ENCODE measurements around the gene PWP2.
"Not testable (repeated sequence)": the region's sequence is repeated elsewhere in the genome, so short reads cannot be mapped to it uniquely, and the experiment has no call there.

GRCh38 chr21:44098964-44099363, 8.2 kb upstream of the PWP2 start:
- not testable (repeated sequence) for TF ChIP-seq CTCF (IDR thresholded peaks at IDR 0.05); EP300 (IDR thresholded peaks at IDR 0.05; ENCODE audit: low read depth); POLR2A (IDR thresholded peaks at IDR 0.05)
